ENCODE results near the gene AGAP1. TPM values are rescaled to one million over a fixed set of nuclear protein-coding genes. Genes with fewer than 3 reads are reported as not detected.

AGAP1 gene
- total and polyA plus RNA-seq, 11 donors: 5.9 to 21.6 (median 18.9) TPM

GRCh38 chr2:236070236-236070635 lies 576.4 kb downstream of the AGAP1 start:
- no peaks in the 10 kb centered on the region for H3K27me3 ChIP-seq
- no peaks in the 10 kb centered on the region for H3K9me3 ChIP-seq
- H3K4me3 ChIP-seq: no peak overlapping the region
- intact Hi-C loops (cut with DNase I): no loop called here
- no peaks in the 10 kb centered on the region for H3K4me1 ChIP-seq
- ATAC-seq (no peak), DNase-seq (no peak)
- peaks cover 0 to 3% (median 0%) of the 10 kb centered on the region in 9 donors for H3K36me3 ChIP-seq
- 94 to 97% (median 97%) methylated on average over 7 of the region's 7 CpGs for WGBS, 4 donors
- H3K27ac ChIP-seq: no peak overlapping the region
- TF ChIP-seq CTCF (IDR thresholded peaks at IDR 0.05): no peak
- TF ChIP-seq POLR2A (IDR thresholded peaks at IDR 0.05): no peak

- no peak for TF ChIP-seq CTCF (IDR thresholded peaks at IDR 0.05)
- TF ChIP-seq POLR2A (IDR thresholded peaks at IDR 0.05): no peak
- Histone ChIP-seq H3K27me3 (no peaks in the 10 kb centered on the region), H3K36me3 (peaks cover 0 to 3% (median 0%) of the 10 kb centered on the region in 9 donors), H3K27ac (no peak overlapping the region), H3K4me1 (no peaks in the 10 kb centered on the region), H3K9me3 (no peaks in the 10 kb centered on the region), H3K4me3 (no peak overlapping the region)
- 80 to 88% (median 81%) methylated on average over 4 of the region's 4 CpGs for WGBS, 4 donors
- intact Hi-C loops (cut with DNase I): no loop called here
- DNase-seq (no peak), ATAC-seq (no peak)
Observed at GRCh38 chr2:236073246-236073645, 579.4 kb downstream of the AGAP1 start.

DNA sequence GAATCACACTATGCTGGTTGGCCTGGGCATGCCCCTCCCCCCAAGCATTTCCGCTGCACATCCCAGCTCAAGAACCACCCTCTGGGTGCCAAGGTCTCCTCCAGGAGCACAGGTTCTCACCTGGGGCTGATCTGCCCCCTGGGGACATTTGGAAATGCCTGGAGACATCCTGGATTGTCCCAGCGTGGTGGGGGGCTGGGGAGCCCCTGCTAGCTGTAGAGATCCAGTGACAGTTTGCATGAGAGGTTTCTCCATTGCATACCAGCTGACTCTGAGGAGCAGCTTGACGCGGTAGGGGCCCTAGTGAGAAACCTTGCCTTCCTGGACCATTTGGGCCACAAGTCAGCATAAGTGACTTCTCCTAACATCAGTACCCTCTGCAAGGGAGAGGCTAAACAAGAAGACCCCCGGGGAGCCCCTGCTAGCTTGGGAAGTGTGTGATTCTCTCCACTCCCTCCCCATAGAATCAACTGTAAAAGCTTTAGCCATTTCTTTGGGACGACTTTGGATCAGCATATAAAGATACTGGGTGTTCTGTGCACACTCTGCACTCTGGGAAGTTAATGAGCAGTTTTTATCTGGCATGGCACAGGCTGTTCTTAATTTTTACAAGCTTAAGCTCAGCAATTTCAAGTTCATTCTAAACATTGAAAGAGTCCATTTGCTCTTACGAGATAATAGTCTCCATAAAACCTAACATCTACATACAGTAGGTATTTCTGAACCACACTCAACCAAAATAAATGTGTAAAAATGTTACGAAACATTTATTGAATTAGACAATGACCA lies 580.2 kb downstream of the AGAP1 start:
- H3K27ac ChIP-seq: no peak overlapping the region
- no peak overlapping the region for H3K4me3 ChIP-seq
- no peaks in the 10 kb centered on the region for H3K9me3 ChIP-seq
- no peak for ATAC-seq
- peaks cover 0 to 3% (median 0%) of the 10 kb centered on the region in 9 donors for H3K36me3 ChIP-seq
- DNase-seq: no peak
- no peaks in the 10 kb centered on the region for H3K27me3 ChIP-seq
- TF ChIP-seq CTCF (IDR thresholded peaks at IDR 0.05): no peak
- no peak for TF ChIP-seq POLR2A (IDR thresholded peaks at IDR 0.05)
- no peaks in the 10 kb centered on the region for H3K4me1 ChIP-seq
- intact Hi-C loops (cut with DNase I): no loop called here
- WGBS, 4 donors: 84 to 94% (median 87%) methylated on average over 7 to 8 of the region's 8 CpGs

DNA sequence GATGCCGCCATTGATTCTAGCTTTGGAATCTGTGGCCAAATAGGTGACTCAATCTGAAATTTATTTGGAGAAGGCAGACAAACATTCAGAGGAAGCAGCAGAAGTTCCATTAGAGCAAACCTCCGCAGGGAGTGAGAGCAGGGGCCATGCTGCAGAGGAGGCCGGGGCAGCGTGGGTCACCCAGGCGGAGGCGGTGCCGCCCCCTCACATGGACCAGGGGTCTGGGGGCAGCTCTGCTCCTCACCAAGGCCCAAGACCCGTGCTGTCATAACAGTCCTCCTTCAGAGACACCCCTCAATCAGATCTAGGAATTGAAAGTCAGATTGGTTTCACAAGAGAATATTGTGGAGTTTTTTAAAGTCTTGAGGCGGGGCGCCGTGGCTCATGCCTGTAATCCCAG lies 582.0 kb downstream of the AGAP1 start:
- Histone ChIP-seq H3K4me1 (no peaks in the 10 kb centered on the region), H3K27ac (no peak overlapping the region), H3K27me3 (no peaks in the 10 kb centered on the region), H3K36me3 (no peaks in the 10 kb centered on the region), H3K9me3 (no peaks in the 10 kb centered on the region), H3K4me3 (no peak overlapping the region)
- no peak for DNase-seq
- no peak for TF ChIP-seq CTCF (IDR thresholded peaks at IDR 0.05)
- TF ChIP-seq POLR2A (IDR thresholded peaks at IDR 0.05): no peak
- 93 to 96% (median 95%) methylated on average over 10 to 11 of the region's 11 CpGs for WGBS, 4 donors
- ATAC-seq: no peak
- intact Hi-C loops (cut with DNase I): no loop called here

Data from heart left ventricle (tissue), 16 donors.